Activated naive CD8-positive, alpha-beta T cell treated with anti-CD3 and anti-CD28 coated beads, Interleukin-2, amount 50 U/mL, for 24 hours (primary cell): Measurements from ENCODE around the gene SSU72.
"Not testable (repeated sequence)": the region's sequence is repeated elsewhere in the genome, so short reads cannot be mapped to it uniquely, and the experiment has no call there.

Source experiments
- ATAC-seq: fragments of 150-1000 bp; cut with Tn5 transposase; one replicate; pipeline ENCODE4 v1.10.0; 2021
- DNase-seq: peaks from one replicate; pipeline ENCODE4 v3.0.0; 2021
- H3K27ac Mint-ChIP-seq: one replicate; pipeline ENCODE4 v1.8.0; 2021; ENCODE audit warnings: mild to moderate bottlenecking, mixed read lengths
- H3K27me3 Mint-ChIP-seq: one replicate; pipeline ENCODE4 v1.8.0; 2021; ENCODE audit warnings: mixed read lengths
- H3K36me3 Mint-ChIP-seq: one replicate; pipeline ENCODE4 v1.8.0; 2021; ENCODE audit warnings: low read depth, mixed read lengths
- H3K4me1 Mint-ChIP-seq: one replicate; pipeline ENCODE4 v1.8.0; 2021; ENCODE audit warnings: mixed read lengths
- H3K4me3 Mint-ChIP-seq: one replicate; pipeline ENCODE4 v1.8.0; 2021; ENCODE audit warnings: mild to moderate bottlenecking, moderate library complexity, mixed read lengths
- H3K9me3 Mint-ChIP-seq: one replicate; pipeline ENCODE4 v1.8.0; 2021; ENCODE audit warnings: mixed read lengths

Gene SSU72

GRCh38 chr1:1539310-1540089 is 35.2 kb downstream of the SSU72 start:
- no peaks in the 10 kb centered on the region for H3K27me3 Mint-ChIP-seq
- peaks cover 1% of the 10 kb centered on the region for H3K4me1 Mint-ChIP-seq
- H3K36me3 Mint-ChIP-seq = peaks cover 8% of the 10 kb centered on the region
- ATAC-seq = no peak
- no peak for DNase-seq
- H3K4me3 Mint-ChIP-seq = no peak overlapping the region
- H3K27ac Mint-ChIP-seq = no peak overlapping the region
- H3K9me3 Mint-ChIP-seq = no peaks in the 10 kb centered on the region

GRCh38 chr1:1538989-1539309 is 35.7 kb downstream of the SSU72 start:
- H3K9me3 Mint-ChIP-seq = no peaks in the 10 kb centered on the region
- no peak overlapping the region for H3K4me3 Mint-ChIP-seq
- H3K36me3 Mint-ChIP-seq = peaks cover 8% of the 10 kb centered on the region
- DNase-seq (no peak), ATAC-seq (no peak)
- H3K27me3 Mint-ChIP-seq = no peaks in the 10 kb centered on the region
- no peak overlapping the region for H3K27ac Mint-ChIP-seq
- peaks cover 1% of the 10 kb centered on the region for H3K4me1 Mint-ChIP-seq

- Mint-ChIP-seq H3K9me3 (no peaks in the 10 kb centered on the region), H3K4me1 (peaks cover 1% of the 10 kb centered on the region), H3K27me3 (no peaks in the 10 kb centered on the region), H3K36me3 (peaks cover 8% of the 10 kb centered on the region), H3K4me3 (peak overlapping the region; percentile 3), H3K27ac (no peak overlapping the region)
- ATAC-seq (no peak), DNase-seq (no peak)
Observed at GRCh38 chr1:1538334-1538733, 36.3 kb downstream of the SSU72 start.

GRCh38 chr1:1537626-1538250 is 36.9 kb downstream of the SSU72 start:
- H3K36me3 Mint-ChIP-seq = peaks cover 8% of the 10 kb centered on the region
- H3K27me3 Mint-ChIP-seq = no peaks in the 10 kb centered on the region
- H3K9me3 Mint-ChIP-seq = no peaks in the 10 kb centered on the region
- ATAC-seq = no peak
- DNase-seq = no peak
- no peak overlapping the region for H3K4me3 Mint-ChIP-seq
- peaks cover 1% of the 10 kb centered on the region for H3K4me1 Mint-ChIP-seq
- no peak overlapping the region for H3K27ac Mint-ChIP-seq

- H3K27me3 Mint-ChIP-seq = no peaks in the 10 kb centered on the region
- no peak overlapping the region for H3K4me3 Mint-ChIP-seq
- no peak overlapping the region for H3K27ac Mint-ChIP-seq
- peaks cover 1% of the 10 kb centered on the region for H3K4me1 Mint-ChIP-seq
- DNase-seq = no peak
- peaks cover under 1% of the 10 kb centered on the region for H3K9me3 Mint-ChIP-seq
- peaks cover 10% of the 10 kb centered on the region for H3K36me3 Mint-ChIP-seq
- ATAC-seq = no peak
Observed at GRCh38 chr1:1536938-1537546, 37.6 kb downstream of the SSU72 start.

GRCh38 chr1:1536019-1536937 is 38.4 kb downstream of the SSU72 start:
- no peaks in the 10 kb centered on the region for H3K4me1 Mint-ChIP-seq
- ATAC-seq (peak; percentile 4), DNase-seq (no peak)
- H3K9me3 Mint-ChIP-seq = peaks cover 4% of the 10 kb centered on the region
- H3K27ac Mint-ChIP-seq = no peak overlapping the region
- no peaks in the 10 kb centered on the region for H3K27me3 Mint-ChIP-seq
- no peak overlapping the region for H3K4me3 Mint-ChIP-seq
- peaks cover 6% of the 10 kb centered on the region for H3K36me3 Mint-ChIP-seq

- Mint-ChIP-seq H3K4me3 (no peak overlapping the region), H3K36me3 (peaks cover 11% of the 10 kb centered on the region), H3K27ac (no peak overlapping the region), H3K4me1 (no peaks in the 10 kb centered on the region), H3K9me3 (peaks cover 4% of the 10 kb centered on the region), H3K27me3 (no peaks in the 10 kb centered on the region)
- no peak for DNase-seq
- ATAC-seq = peak; percentile 5
Observed at GRCh38 chr1:1535201-1536018, 39.3 kb downstream of the SSU72 start.

- ATAC-seq (no peak), DNase-seq (no peak)
- Mint-ChIP-seq H3K4me1 (no peaks in the 10 kb centered on the region), H3K36me3 (peaks cover 19% of the 10 kb centered on the region), H3K9me3 (peaks cover 4% of the 10 kb centered on the region), H3K4me3 (no peak overlapping the region), H3K27ac (no peak overlapping the region), H3K27me3 (no peaks in the 10 kb centered on the region)
Observed at GRCh38 chr1:1534401-1535154, 40.1 kb downstream of the SSU72 start.

- not testable (repeated sequence) for DNase-seq, ATAC-seq, H3K9me3 Mint-ChIP-seq, H3K4me1 Mint-ChIP-seq, H3K27me3 Mint-ChIP-seq, H3K4me3 Mint-ChIP-seq, H3K27ac Mint-ChIP-seq
- peaks cover 25% of the 10 kb centered on the region for H3K36me3 Mint-ChIP-seq
Observed at GRCh38 chr1:1533894-1534291, 40.8 kb downstream of the SSU72 start.

- not testable (repeated sequence) for H3K4me3 Mint-ChIP-seq, H3K4me1 Mint-ChIP-seq, ATAC-seq, DNase-seq, H3K27ac Mint-ChIP-seq, H3K9me3 Mint-ChIP-seq, H3K27me3 Mint-ChIP-seq
- peaks cover 26% of the 10 kb centered on the region for H3K36me3 Mint-ChIP-seq
Observed at GRCh38 chr1:1533176-1533893, 41.3 kb downstream of the SSU72 start.

- no peaks in the 10 kb centered on the region for H3K4me1 Mint-ChIP-seq
- H3K9me3 Mint-ChIP-seq = peaks cover 4% of the 10 kb centered on the region
- no peak overlapping the region for H3K4me3 Mint-ChIP-seq
- no peak for DNase-seq
- peaks cover 29% of the 10 kb centered on the region for H3K36me3 Mint-ChIP-seq
- no peaks in the 10 kb centered on the region for H3K27me3 Mint-ChIP-seq
- H3K27ac Mint-ChIP-seq = no peak overlapping the region
- no peak for ATAC-seq
Observed at GRCh38 chr1:1531947-1532346, 42.7 kb downstream of the SSU72 start.

GRCh38 chr1:1529936-1530335 is 44.7 kb downstream of the SSU72 start:
- ATAC-seq (no peak), DNase-seq (no peak)
- Mint-ChIP-seq H3K4me3 (no peak overlapping the region), H3K27ac (no peak overlapping the region), H3K36me3 (peaks cover 29% of the 10 kb centered on the region), H3K27me3 (no peaks in the 10 kb centered on the region), H3K9me3 (peaks cover 4% of the 10 kb centered on the region), H3K4me1 (no peaks in the 10 kb centered on the region)

GRCh38 chr1:1529321-1529720 is 45.3 kb downstream of the SSU72 start:
- H3K27me3 Mint-ChIP-seq = no peaks in the 10 kb centered on the region
- no peak overlapping the region for H3K4me3 Mint-ChIP-seq
- no peaks in the 10 kb centered on the region for H3K4me1 Mint-ChIP-seq
- H3K27ac Mint-ChIP-seq = no peak overlapping the region
- DNase-seq = no peak
- no peak for ATAC-seq
- peaks cover 29% of the 10 kb centered on the region for H3K36me3 Mint-ChIP-seq
- H3K9me3 Mint-ChIP-seq = peaks cover 4% of the 10 kb centered on the region
